Hepatocyte (in vitro differentiated cells): Measurements from ENCODE around the gene RHEX.

ENCODE experiments used
- EZH2 ChIP-seq: fragments of 200-600 bp; sonication (generic); IDR thresholded peaks from 2 replicates; pipeline ENCODE4 v1.6.1; 2016; ENCODE audit warnings: antibody characterized with exemption, mild to moderate bottlenecking, borderline replicate concordance
- TF ChIP-seq, protein P1 (sequence below): fragments of 200-600 bp; sonication (generic); IDR thresholded peaks from 2 replicates; pipeline ENCODE4 v1.5.1; 2016; ENCODE audit warnings: antibody characterized with exemption, mild to moderate bottlenecking; ENCODE audit not compliant: poor library complexity

DNA sequence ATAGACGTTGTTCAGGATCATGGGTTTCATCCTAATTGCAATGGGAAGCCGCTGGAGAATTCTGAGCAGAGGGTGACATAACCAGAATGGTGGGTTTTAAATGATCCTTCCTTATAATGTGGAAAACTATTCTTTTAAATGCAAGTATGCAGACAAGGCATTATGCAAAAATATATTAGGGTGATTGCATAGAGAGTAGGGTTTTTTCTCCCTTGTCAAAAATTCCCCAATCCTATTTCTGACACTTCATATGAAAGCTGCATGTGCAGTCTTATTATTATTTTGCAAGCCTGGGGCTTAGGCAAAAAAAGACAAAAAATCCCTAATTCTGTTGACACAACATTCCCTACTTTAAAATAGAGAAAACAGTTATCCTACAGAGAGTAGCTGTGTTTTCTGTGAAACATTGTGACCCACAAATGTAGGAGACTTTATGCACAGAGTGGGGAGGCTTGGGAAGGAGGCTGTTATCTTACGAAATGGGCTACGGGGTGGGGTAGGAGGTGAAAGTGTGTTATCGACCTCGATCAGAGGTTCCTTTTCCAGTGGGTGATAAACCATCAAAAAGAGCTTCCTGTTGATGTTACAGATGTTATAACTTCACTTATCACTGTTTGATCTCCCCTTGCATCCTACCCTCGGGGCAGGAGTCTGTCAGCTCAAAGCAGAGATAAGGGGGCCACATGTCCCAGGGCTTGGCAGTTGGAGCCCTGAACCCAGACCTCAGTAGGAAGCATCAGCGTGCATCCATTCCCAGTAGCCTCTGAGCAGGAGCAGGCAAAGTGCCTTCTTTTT is 27.2 kb downstream of the RHEX start:
- TF ChIP-seq, protein P1, sequence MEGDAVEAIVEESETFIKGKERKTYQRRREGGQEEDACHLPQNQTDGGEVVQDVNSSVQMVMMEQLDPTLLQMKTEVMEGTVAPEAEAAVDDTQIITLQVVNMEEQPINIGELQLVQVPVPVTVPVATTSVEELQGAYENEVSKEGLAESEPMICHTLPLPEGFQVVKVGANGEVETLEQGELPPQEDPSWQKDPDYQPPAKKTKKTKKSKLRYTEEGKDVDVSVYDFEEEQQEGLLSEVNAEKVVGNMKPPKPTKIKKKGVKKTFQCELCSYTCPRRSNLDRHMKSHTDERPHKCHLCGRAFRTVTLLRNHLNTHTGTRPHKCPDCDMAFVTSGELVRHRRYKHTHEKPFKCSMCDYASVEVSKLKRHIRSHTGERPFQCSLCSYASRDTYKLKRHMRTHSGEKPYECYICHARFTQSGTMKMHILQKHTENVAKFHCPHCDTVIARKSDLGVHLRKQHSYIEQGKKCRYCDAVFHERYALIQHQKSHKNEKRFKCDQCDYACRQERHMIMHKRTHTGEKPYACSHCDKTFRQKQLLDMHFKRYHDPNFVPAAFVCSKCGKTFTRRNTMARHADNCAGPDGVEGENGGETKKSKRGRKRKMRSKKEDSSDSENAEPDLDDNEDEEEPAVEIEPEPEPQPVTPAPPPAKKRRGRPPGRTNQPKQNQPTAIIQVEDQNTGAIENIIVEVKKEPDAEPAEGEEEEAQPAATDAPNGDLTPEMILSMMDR, result no peak
- no peak for TF ChIP-seq EZH2
